K562 (cell line): ENCODE data around the gene SEPTIN12. TPM values are rescaled to one million over a fixed set of nuclear protein-coding genes. Genes with fewer than 3 reads are reported as not detected.

Experiments
- CCAR2 ChIP-seq: fragments of 200-400 bp; formaldehyde crosslinking; IDR thresholded peaks from 2 replicates; pipeline ENCODE4 v1.6.1; 2017; ENCODE audit warnings: mild to moderate bottlenecking, low read depth, low read length
- MTA3 ChIP-seq: fragments of 450-650 bp; formaldehyde crosslinking; IDR thresholded peaks from 2 replicates; pipeline ENCODE4 v1.6.1; 2017; ENCODE audit warnings: mild to moderate bottlenecking, borderline replicate concordance
- POLR3A ChIP-seq: IDR thresholded peaks from 2 replicates; pipeline ENCODE4 v1.6.1; 2011; ENCODE audit warnings: borderline replicate concordance, mild to moderate bottlenecking, moderate library complexity; ENCODE audit not compliant: insufficient read length, insufficient read depth; ENCODE audit errors: extremely low read depth
- SMARCA5 ChIP-seq: fragments of 450-650 bp; IDR thresholded peaks from 2 replicates; pipeline ENCODE4 v1.6.1; 2016
- ZBTB40 ChIP-seq, 2 experiments: fragments of 450-650 bp in 1 of 2; sonication (generic) in 1 of 2; formaldehyde crosslinking in 1 of 2; IDR thresholded peaks; 2 replicates each; pipeline versions ENCODE4 v1.7.1 to v1.9.0; 2016 to 2022; ENCODE audit warnings: inconsistent platforms in 1 of 2, mild to moderate bottlenecking in 1 of 2, missing genetic modification reagents in 1 of 2
- ZNF277 ChIP-seq: fragments of 250-450 bp; sonication (Bioruptor Pico); IDR thresholded peaks from 2 replicates; pipeline ENCODE4 v1.8.0; 2022; ENCODE audit warnings: inconsistent platforms, mild to moderate bottlenecking, moderate library complexity, borderline replicate concordance
- ZNF76 ChIP-seq: fragments of 250-450 bp; sonication (Bioruptor Pico); IDR thresholded peaks from 2 replicates; pipeline ENCODE4 v1.4.0; 2020; ENCODE audit warnings: mild to moderate bottlenecking, moderate library complexity, borderline replicate concordance
- polyA plus RNA-seq, 8 experiments: library from polyadenylated mRNA; depleted of rRNA in 4 of 8; stranded (reverse) in 5 of 8; unstranded in 3 of 8; fragments of >200 nt; fragmentation: Nextera tagmentation in 2 of 8; fragmentation: Illumina TruSeq in 1 of 8; extraction: Ambion mirVana in 2 of 8; extraction: Trizol in 1 of 8; gene quantifications; 2 replicates each; pipeline versions ENCODE4 v1.2.1 to v1.2.3, GENCODE V29; 2011 to 2014; ENCODE audit warnings: inconsistent platforms in 1 of 8, missing spikeins in 1 of 8
- total RNA-seq, 7 experiments: library from RNA; depleted of rRNA in 6 of 7; stranded (reverse); fragments of >200 nt in 6 of 7; fragmentation: Illumina TruSeq in 2 of 7; extraction: Trizol in 2 of 7; gene quantifications; 2 replicates each; pipeline versions ENCODE4 v1.2.1 to v1.2.3, GENCODE V29; 2011 to 2021; ENCODE audit warnings: low replicate concordance in 1 of 7

Gene SEPTIN12
- total and polyA plus RNA-seq, 9 of the 15 experiments (the other 6 are each of a cell fraction or from before 2014, with no cell fraction given) = not detected

- TF ChIP-seq POLR3A (no peak), ZNF277 (CRISPR knock-in tag) (no peak), ZNF76 (CRISPR knock-in tag) (peak; percentile 77; the same call in 1 of the 2 replicates), ZBTB40 (IDR thresholded peaks at IDR 0.05) (peak; percentile 44), ZBTB40 (CRISPR knock-in tag; IDR thresholded peaks at IDR 0.05) (no peak), MTA3 (peak; percentile 86; the same call in 1 of the 2 replicates), SMARCA5 (no peak), CCAR2 (no peak)
These were observed 21.1 kb downstream of the SEPTIN12 start, which contains the start of gene ZNF500 (continued) for GRCh38 chr16:4766875-4767628.
